Measurements from ENCODE around the gene HSPA4L.

Gene HSPA4L

GRCh38 chr4:127870281-127870680, 88.2 kb downstream of the HSPA4L start:
- no peak for DNase-seq (ENCODE audit: low read depth in 2 of 2)

- DNase-seq (ENCODE audit: low read depth in 2 of 2): no peak
Measured at GRCh38 chr4:127870688-127871087, 88.6 kb downstream of the HSPA4L start.

GRCh38 chr4:127875791-127876190, 93.7 kb downstream of the HSPA4L start:
- no peak for DNase-seq (ENCODE audit: low read depth in 2 of 2)

GRCh38 chr4:127880763-127881562, 98.8 kb downstream of the HSPA4L start, which contains the start of gene PLK4:
PLK4 (plus strand) TSS chr4:127880893; CDS start chr4:127881135, 242 bp downstream.
- DNase-seq (ENCODE audit: low read depth in 2 of 2): peak; percentile 90 to 91

GRCh38 chr4:127881563-127881864, 99.4 kb downstream of the HSPA4L start:
- no peak for DNase-seq (ENCODE audit: low read depth in 2 of 2)

GRCh38 chr4:127888559-127888958, 106.4 kb downstream of the HSPA4L start:
- no peak for DNase-seq (ENCODE audit: low read depth in 2 of 2)

GRCh38 chr4:127889903-127890302, 107.8 kb downstream of the HSPA4L start:
- no peak for DNase-seq (ENCODE audit: low read depth in 2 of 2)
